Right renal pelvis (tissue), 4 donors: ENCODE data around the gene DYNC1H1. TPM values are rescaled to one million over a fixed set of nuclear protein-coding genes. Genes with fewer than 3 reads are reported as not detected.

Source experiments
- DNase-seq, 4 donors: peaks; one replicate each; pipeline ENCODE4 v3.0.0-alpha.2; 2013; ENCODE audit warnings: low read depth in 4 of 4, low spot score in 3 of 4, missing footprints in 1 of 4
- polyA plus RNA-seq, 4 donors: library from polyadenylated mRNA; unstranded; fragments of 120-200 nt; gene quantifications; one replicate each; pipeline ENCODE4 v1.2.1, GENCODE V29; 2013; ENCODE audit not compliant: insufficient read length in 4 of 4

The DYNC1H1 gene
- polyA plus RNA-seq, 4 donors, result 325 to 345 (median 335) TPM

- peak in 2 of 4 donors; percentile 29 to 36 for DNase-seq
Observed at GRCh38 chr14:102085948-102086708, 121.8 kb downstream of the DYNC1H1 start.

GRCh38 chr14:102086709-102086971, 122.3 kb downstream of the DYNC1H1 start:
- DNase-seq, result no peak

DNA sequence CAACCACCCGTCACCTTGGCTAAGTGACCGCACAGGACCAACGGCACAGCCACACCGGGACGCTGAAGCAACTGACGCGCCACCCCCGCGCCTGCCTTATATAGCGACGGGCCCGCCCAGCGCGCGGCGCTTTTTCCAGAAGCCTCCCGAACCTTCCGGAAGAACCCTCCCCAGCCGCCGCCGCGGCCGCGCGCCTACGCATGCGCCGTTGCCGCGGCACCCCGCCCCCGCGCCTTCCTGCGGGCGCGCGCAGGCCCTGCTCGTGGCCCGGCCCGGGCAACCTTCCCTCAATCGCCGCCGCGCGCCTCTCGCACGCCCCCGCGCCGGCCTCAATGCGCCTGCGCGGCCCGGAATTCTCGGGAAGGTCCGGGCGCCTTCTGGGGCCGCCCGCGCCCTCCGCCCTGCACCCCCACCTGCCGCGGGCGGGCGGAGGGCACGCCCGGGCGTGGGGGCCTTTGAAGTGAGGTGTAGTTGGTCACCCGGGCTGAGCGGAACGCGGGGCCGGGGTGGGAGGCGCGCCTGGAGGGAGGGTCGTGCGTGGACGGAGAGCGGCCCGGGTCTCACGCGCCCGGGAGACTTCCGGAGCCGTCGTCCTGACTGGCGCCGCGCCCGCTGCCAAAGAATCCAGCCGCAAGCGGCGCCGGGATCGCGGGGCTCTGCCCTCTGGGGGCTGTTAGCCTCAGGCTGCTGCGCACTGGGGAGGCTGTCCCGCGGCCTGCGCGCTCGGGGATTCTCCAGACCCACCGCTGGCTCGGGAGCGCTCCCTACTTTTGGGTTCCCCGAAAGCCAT, 122.8 kb downstream of the DYNC1H1 start, which contains the start of gene HSP90AA1:
Gene HSP90AA1 (minus strand): TSS at position 73 of the 790 bp plus-strand sequence. CDS start 666 bp downstream, outside the sequence.
- DNase-seq, result peak; percentile 86 to 89 (median 88)

DNA sequence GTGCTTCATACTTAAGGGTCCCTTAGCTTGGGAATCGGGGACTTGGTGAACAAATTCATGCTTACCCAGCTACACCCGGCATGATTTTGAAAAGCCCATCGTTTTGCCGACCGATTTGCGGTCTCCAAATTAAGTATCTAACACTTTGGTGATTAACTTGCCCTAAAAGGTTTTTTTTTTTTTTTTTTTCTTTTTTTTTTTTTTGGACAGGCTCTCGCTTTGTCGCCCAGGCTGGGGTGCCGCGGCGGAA, 123.3 kb downstream of the DYNC1H1 start:
- DNase-seq, result no peak

GRCh38 chr14:102088012-102088792, 123.8 kb downstream of the DYNC1H1 start:
- peak in 3 of 4 donors; percentile 44 to 49 (median 47) for DNase-seq

GRCh38 chr14:102089621-102090343, 125.4 kb downstream of the DYNC1H1 start:
- DNase-seq, result no peak

- no peak for DNase-seq
Observed at GRCh38 chr14:102090713-102091112, 126.3 kb downstream of the DYNC1H1 start.

DNA sequence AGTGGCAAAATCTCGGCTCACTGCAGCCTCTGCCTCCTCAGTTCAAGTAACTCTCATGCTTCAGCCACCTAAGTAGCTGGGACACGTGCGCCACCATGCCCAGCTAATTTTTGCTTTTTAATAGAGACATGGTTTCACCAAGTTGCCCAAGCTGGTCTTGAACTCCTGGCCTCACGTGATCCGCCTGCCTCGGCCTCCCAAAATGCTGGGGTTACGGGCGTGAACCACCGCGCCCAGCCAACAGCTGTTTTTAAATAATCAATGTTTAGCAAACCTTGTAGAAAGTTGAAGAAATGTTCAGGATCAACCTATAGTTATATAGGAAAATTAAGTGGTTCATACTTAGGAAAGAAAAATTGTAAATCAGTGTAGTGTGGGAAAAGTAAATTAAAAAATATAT, 128.4 kb downstream of the DYNC1H1 start:
- no peak for DNase-seq

- no peak for DNase-seq
Observed at GRCh38 chr14:102094101-102094500, 129.7 kb downstream of the DYNC1H1 start.

DNA sequence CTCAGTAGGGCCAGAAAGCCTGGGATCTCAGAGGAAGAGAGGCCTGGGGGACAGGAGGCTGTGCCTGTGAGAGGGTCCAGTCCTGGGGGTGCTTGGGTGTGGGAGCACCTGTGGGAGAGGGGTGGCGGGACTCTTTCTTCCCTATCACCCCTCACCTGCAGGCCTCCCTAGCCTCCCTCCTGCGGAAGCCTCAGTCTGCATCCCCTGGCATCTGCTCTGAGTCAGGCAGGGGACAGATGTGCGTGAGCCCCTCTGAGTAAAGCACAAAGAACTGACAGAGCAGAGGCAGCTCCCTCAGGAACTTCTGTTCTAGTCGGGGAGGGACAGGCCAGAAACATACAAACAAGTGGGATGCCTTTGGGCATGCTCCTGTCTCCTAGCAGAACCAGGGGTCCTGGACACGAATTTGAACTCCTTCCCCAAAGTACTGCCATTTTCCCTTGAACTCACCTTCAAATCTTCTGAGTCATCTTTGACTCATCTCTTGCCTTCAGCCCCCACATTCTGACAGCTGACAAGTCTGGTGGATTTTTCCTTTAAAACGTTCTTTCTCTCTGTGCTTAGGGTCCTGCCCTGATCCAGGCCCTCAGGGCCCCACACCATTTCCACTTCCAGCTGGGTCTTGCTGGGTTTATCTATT, 131.0 kb downstream of the DYNC1H1 start:
- no peak for DNase-seq

GRCh38 chr14:102095871-102096568, 131.6 kb downstream of the DYNC1H1 start:
- no peak for DNase-seq

DNA sequence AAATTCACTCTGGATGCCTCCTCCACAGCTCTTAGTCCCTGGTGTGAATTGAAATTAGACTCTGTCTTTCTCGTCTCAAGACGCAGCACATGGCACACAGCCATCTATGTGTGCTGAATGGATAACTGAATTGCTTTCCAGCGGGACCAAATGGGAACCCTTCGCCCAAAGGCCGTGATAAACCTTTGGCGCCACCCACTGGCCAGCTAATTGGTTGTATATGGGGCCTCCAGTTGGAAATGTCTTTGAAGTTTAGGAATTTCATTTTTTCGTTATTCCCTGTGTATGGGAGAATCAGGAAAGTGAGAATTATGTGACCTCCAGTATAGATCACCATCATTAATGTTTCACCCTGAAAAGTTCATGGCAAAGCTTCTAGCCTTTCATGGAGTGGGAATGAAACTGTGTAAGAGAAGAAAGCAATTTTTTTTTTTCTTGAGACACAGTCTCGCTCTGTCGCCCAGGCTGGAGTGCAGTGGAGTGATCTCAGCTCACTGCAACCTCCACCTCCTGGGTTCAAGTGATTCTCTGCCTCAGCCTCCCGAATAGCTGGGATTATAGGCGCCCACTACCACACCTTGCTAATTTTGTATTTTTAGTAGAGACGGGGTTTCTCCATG, 132.3 kb downstream of the DYNC1H1 start:
- DNase-seq, result peak; percentile 72 to 73 (median 72)

DNA sequence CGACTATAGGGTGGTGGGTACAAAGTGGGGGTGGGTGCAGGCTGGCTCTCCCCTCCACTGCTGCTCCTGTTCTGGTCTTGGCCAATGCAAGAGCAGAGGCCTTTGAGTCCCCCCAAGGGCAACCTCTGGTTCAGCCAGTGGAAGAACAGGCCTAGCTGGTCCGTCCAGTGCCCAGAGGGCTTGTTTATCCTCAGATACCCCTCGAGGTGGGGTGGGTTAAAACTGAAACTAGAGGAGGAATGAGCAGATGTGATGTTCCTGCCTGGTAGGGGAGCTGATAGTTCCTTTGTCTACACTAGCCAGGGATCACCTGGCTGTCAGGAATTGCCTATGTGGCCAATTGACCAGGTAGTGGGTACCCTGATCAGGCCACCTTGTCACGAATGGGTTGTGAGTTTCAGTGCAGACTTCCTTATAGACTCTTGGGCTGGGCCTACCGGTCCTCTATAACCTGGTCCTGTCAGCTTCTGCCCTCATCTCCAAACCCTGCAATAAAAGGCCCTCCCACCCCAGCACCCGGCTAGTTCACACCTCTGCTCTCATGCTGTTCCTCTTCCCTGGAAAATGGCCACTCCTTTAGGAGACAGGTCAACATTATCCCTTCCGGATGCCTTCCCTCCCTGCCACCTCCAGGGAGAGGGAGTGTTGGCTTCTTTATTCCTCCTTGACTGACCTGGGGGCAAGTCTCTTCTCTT, 133.2 kb downstream of the DYNC1H1 start:
- peak in 1 of 4 donors; percentile 20 for DNase-seq

- DNase-seq, result no peak
Observed at GRCh38 chr14:102103062-102103695, 138.8 kb downstream of the DYNC1H1 start.

DNA sequence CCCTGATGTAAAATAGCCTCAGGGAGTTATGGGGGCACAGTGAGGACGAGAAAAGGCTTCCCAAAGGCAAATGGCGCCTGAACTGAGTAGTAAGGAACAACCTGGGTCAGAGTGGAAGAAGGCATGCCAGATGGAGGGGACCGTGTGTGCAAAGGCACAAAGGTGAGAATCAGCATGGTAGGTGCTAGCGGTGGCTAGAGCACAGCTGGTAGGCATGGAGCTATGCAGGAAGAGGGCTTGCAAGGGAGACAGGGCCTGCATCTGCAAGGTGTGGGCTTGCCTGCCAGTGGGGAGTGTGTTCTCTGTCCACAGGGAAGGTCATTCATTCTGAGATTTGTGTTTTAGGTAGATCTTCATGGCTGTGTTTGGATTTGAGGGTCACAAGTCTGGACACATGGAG, 141.0 kb downstream of the DYNC1H1 start:
- no peak for DNase-seq
